GM23338 (cell line): ENCODE data around the gene ATXN7.

Experiments used
- CREB1 ChIP-seq: fragments of 250-450 bp; sonication (Bioruptor Pico); IDR thresholded peaks from 2 replicates; pipeline ENCODE4 v1.5.0; 2020; ENCODE audit warnings: low read depth, mild to moderate bottlenecking, moderate library complexity
- CTCF ChIP-seq, 2 experiments: fragments of 200-600 bp in 1 of 2; sonication (generic) in 1 of 2; conservative IDR thresholded peaks; 2 replicates each; pipeline versions ENCODE4 v1.5.1 to v1.6.1; 2016 to 2017; ENCODE audit warnings: antibody characterized with exemption in 2 of 2, low read depth in 2 of 2, mild to moderate bottlenecking in 2 of 2, moderate library complexity in 1 of 2
- ETS1 ChIP-seq: IDR thresholded peaks from 2 replicates; pipeline ENCODE4 v1.6.1; 2016; ENCODE audit warnings: antibody characterized with exemption
- EZH2phosphoT487 ChIP-seq: fragments of 200-600 bp; sonication (generic); IDR thresholded peaks from one replicate; pipeline ENCODE4 v1.8.1; 2018; ENCODE audit warnings: antibody characterized with exemption; ENCODE audit not compliant: unreplicated experiment
- POLR2AphosphoS5 ChIP-seq: IDR thresholded peaks from 2 replicates; pipeline ENCODE4 v1.6.1; 2016; ENCODE audit warnings: antibody characterized with exemption, low read depth
- ZNF114 ChIP-seq: fragments of 250-450 bp; sonication (Bioruptor Pico); IDR thresholded peaks from 2 replicates; pipeline ENCODE4 v1.5.0; 2020; ENCODE audit warnings: mild to moderate bottlenecking, moderate library complexity
- TF ChIP-seq, protein P1 (sequence below): IDR thresholded peaks from one replicate; pipeline ENCODE4 v1.6.1; 2018; ENCODE audit warnings: antibody characterized with exemption; ENCODE audit not compliant: unreplicated experiment

DNA sequence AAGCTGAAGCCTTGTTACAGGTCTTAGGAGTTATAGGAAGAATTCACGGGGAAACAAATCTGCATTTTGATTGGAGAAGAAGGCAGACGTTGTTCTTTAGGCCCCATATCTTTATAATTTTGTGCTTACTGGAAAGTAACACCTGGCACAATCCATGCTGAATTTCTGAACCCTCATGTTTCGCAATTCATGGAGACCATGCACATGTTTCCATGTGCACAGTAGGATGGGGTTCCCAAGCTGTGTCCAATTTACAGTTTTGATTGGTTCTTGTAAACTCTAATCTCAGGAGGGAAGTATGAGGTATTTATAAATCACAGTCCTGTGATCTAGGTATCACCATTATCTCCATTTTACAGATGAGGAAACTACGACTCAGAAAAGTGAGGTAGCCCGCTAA lies 56.3 kb downstream of the ATXN7 start:
- no peak for TF ChIP-seq CREB1
- TF ChIP-seq CTCF (conservative IDR thresholded peaks at IDR 0.05; ENCODE audit: low read depth in 2 of 2): no peak
- TF ChIP-seq, protein P1, sequence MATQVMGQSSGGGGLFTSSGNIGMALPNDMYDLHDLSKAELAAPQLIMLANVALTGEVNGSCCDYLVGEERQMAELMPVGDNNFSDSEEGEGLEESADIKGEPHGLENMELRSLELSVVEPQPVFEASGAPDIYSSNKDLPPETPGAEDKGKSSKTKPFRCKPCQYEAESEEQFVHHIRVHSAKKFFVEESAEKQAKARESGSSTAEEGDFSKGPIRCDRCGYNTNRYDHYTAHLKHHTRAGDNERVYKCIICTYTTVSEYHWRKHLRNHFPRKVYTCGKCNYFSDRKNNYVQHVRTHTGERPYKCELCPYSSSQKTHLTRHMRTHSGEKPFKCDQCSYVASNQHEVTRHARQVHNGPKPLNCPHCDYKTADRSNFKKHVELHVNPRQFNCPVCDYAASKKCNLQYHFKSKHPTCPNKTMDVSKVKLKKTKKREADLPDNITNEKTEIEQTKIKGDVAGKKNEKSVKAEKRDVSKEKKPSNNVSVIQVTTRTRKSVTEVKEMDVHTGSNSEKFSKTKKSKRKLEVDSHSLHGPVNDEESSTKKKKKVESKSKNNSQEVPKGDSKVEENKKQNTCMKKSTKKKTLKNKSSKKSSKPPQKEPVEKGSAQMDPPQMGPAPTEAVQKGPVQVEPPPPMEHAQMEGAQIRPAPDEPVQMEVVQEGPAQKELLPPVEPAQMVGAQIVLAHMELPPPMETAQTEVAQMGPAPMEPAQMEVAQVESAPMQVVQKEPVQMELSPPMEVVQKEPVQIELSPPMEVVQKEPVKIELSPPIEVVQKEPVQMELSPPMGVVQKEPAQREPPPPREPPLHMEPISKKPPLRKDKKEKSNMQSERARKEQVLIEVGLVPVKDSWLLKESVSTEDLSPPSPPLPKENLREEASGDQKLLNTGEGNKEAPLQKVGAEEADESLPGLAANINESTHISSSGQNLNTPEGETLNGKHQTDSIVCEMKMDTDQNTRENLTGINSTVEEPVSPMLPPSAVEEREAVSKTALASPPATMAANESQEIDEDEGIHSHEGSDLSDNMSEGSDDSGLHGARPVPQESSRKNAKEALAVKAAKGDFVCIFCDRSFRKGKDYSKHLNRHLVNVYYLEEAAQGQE: no peak
- TF ChIP-seq ZNF114 (CRISPR knock-in tag): no peak
- TF ChIP-seq ETS1: no peak
- no peak for TF ChIP-seq POLR2AphosphoS5
- TF ChIP-seq EZH2phosphoT487: no peak
